ENCODE results near the gene SIRPB1. TPM values are rescaled to one million over a fixed set of nuclear protein-coding genes. Genes with fewer than 3 reads are reported as not detected.

The SIRPB1 gene
- polyA plus RNA-seq, result 1.6 TPM
- long read RNA-seq, donor 1, result 0 reads
- long read RNA-seq, donor 2, result 0 reads
- long read RNA-seq, donor 3, partial matches to known transcripts, result 134 of 134 reads
- long read RNA-seq, donor 3, other reads (novel, unspliced or antisense), result 0 of 134 reads
- long read RNA-seq, donor 4, result 0 reads
- long read RNA-seq, donor 5, result 0 reads
- long read RNA-seq, donor 6, partial matches to known transcripts, result 5 of 5 reads
- long read RNA-seq, donor 6, other reads (novel, unspliced or antisense), result 0 of 5 reads
- long read RNA-seq, donor 7, result 0 reads
- long read RNA-seq, donor 8, result 0 reads
- long read RNA-seq, donor 9, result 0 reads
- long read RNA-seq, donor 10, result 0 reads
- long read RNA-seq, donor 11, result 0 reads

GRCh38 chr20:1619861-1620444 is at the start of gene SIRPB1:
SIRPB1 (minus strand) TSS chr20:1620009; CDS start chr20:1619944, 65 bp downstream.
- no CpG with 5 or more reads among the region's 5 CpGs for WGBS (ENCODE audit: insufficient coverage, low lambda C conversion rate)
- Histone ChIP-seq H3K27ac (ENCODE audit: low read length) (no peak within 1 kb of the TSS), H3K27me3 (ENCODE audit: control insufficient read depth, insufficient read depth, low read length) (no peaks in the 10 kb centered on the region), H3K4me3 (ENCODE audit: low read length) (no peak within 1 kb of the TSS), H3K9me3 (ENCODE audit: control insufficient read depth, low read depth, low read length) (no peaks in the 10 kb centered on the region), H3K4me1 (ENCODE audit: control insufficient read depth, insufficient read depth, low read length) (no peaks in the 10 kb centered on the region), H3K36me3 (ENCODE audit: control insufficient read depth, insufficient read depth, low read length) (no peaks in the 10 kb centered on the region)
- DNase-seq, result peak in 1 of 2 donors; percentile 7

- Histone ChIP-seq H3K36me3 (ENCODE audit: control insufficient read depth, insufficient read depth, low read length) (no peaks in the 10 kb centered on the region), H3K4me3 (ENCODE audit: low read length) (no peak overlapping the region), H3K9me3 (ENCODE audit: control insufficient read depth, low read depth, low read length) (no peaks in the 10 kb centered on the region), H3K4me1 (ENCODE audit: control insufficient read depth, insufficient read depth, low read length) (no peaks in the 10 kb centered on the region), H3K27ac (ENCODE audit: low read length) (no peak overlapping the region), H3K27me3 (ENCODE audit: control insufficient read depth, insufficient read depth, low read length) (no peaks in the 10 kb centered on the region)
- DNase-seq, result no peak
- no CpG with 5 or more reads among the region's 5 CpGs for WGBS (ENCODE audit: insufficient coverage, low lambda C conversion rate)
These were observed 49.5 kb upstream of the SIRPB1 start for GRCh38 chr20:1669304-1669703.

GRCh38 chr20:1667502-1668085 is 47.8 kb upstream of the SIRPB1 start:
- Histone ChIP-seq H3K4me3 (ENCODE audit: low read length) (no peak overlapping the region), H3K36me3 (ENCODE audit: control insufficient read depth, insufficient read depth, low read length) (no peaks in the 10 kb centered on the region), H3K27me3 (ENCODE audit: control insufficient read depth, insufficient read depth, low read length) (no peaks in the 10 kb centered on the region), H3K9me3 (ENCODE audit: control insufficient read depth, low read depth, low read length) (no peaks in the 10 kb centered on the region), H3K27ac (ENCODE audit: low read length) (no peak overlapping the region), H3K4me1 (ENCODE audit: control insufficient read depth, insufficient read depth, low read length) (no peaks in the 10 kb centered on the region)
- no peak for DNase-seq
- 100% methylated on average over 1 of the region's 1 CpG for WGBS (ENCODE audit: insufficient coverage, low lambda C conversion rate)

- no peaks in the 10 kb centered on the region for H3K9me3 ChIP-seq (ENCODE audit: control insufficient read depth, low read depth, low read length)
- H3K4me1 ChIP-seq (ENCODE audit: control insufficient read depth, insufficient read depth, low read length), result no peaks in the 10 kb centered on the region
- no peak overlapping the region for H3K27ac ChIP-seq (ENCODE audit: low read length)
- no peaks in the 10 kb centered on the region for H3K36me3 ChIP-seq (ENCODE audit: control insufficient read depth, insufficient read depth, low read length)
- no CpG with 5 or more reads among the region's 5 CpGs for WGBS (ENCODE audit: insufficient coverage, low lambda C conversion rate)
- no peak for DNase-seq
- no peaks in the 10 kb centered on the region for H3K27me3 ChIP-seq (ENCODE audit: control insufficient read depth, insufficient read depth, low read length)
- H3K4me3 ChIP-seq (ENCODE audit: low read length), result no peak overlapping the region
These were observed 47.0 kb upstream of the SIRPB1 start for GRCh38 chr20:1666802-1667201.

GRCh38 chr20:1665345-1665744 is 45.5 kb upstream of the SIRPB1 start:
- WGBS (ENCODE audit: insufficient coverage, low lambda C conversion rate), result no CpG with 5 or more reads among the region's 3 CpGs
- H3K36me3 ChIP-seq (ENCODE audit: control insufficient read depth, insufficient read depth, low read length), result no peaks in the 10 kb centered on the region
- no peaks in the 10 kb centered on the region for H3K4me1 ChIP-seq (ENCODE audit: control insufficient read depth, insufficient read depth, low read length)
- H3K27ac ChIP-seq (ENCODE audit: low read length), result no peak overlapping the region
- H3K9me3 ChIP-seq (ENCODE audit: control insufficient read depth, low read depth, low read length), result no peaks in the 10 kb centered on the region
- no peak for DNase-seq
- no peak overlapping the region for H3K4me3 ChIP-seq (ENCODE audit: low read length)
- H3K27me3 ChIP-seq (ENCODE audit: control insufficient read depth, insufficient read depth, low read length), result no peaks in the 10 kb centered on the region

- Histone ChIP-seq H3K4me1 (ENCODE audit: control insufficient read depth, insufficient read depth, low read length) (no peaks in the 10 kb centered on the region), H3K27me3 (ENCODE audit: control insufficient read depth, insufficient read depth, low read length) (no peaks in the 10 kb centered on the region), H3K9me3 (ENCODE audit: control insufficient read depth, low read depth, low read length) (no peaks in the 10 kb centered on the region), H3K36me3 (ENCODE audit: control insufficient read depth, insufficient read depth, low read length) (no peaks in the 10 kb centered on the region), H3K4me3 (ENCODE audit: low read length) (no peak overlapping the region), H3K27ac (ENCODE audit: low read length) (no peak overlapping the region)
- no peak for DNase-seq
- WGBS (ENCODE audit: insufficient coverage, low lambda C conversion rate), result no CpG with 5 or more reads among the region's 5 CpGs
These were observed 45.1 kb upstream of the SIRPB1 start for GRCh38 chr20:1664911-1665310.

- H3K36me3 ChIP-seq (ENCODE audit: control insufficient read depth, insufficient read depth, low read length), result no peaks in the 10 kb centered on the region
- no peak for DNase-seq
- no peaks in the 10 kb centered on the region for H3K4me1 ChIP-seq (ENCODE audit: control insufficient read depth, insufficient read depth, low read length)
- no peaks in the 10 kb centered on the region for H3K9me3 ChIP-seq (ENCODE audit: control insufficient read depth, low read depth, low read length)
- 100% methylated on average over 1 of the region's 2 CpGs for WGBS (ENCODE audit: insufficient coverage, low lambda C conversion rate)
- H3K27me3 ChIP-seq (ENCODE audit: control insufficient read depth, insufficient read depth, low read length), result no peaks in the 10 kb centered on the region
- no peak overlapping the region for H3K27ac ChIP-seq (ENCODE audit: low read length)
- no peak overlapping the region for H3K4me3 ChIP-seq (ENCODE audit: low read length)
These were observed 44.1 kb upstream of the SIRPB1 start for GRCh38 chr20:1663917-1664316.

- WGBS (ENCODE audit: insufficient coverage, low lambda C conversion rate), result no CpG with 5 or more reads among the region's 2 CpGs
- H3K4me3 ChIP-seq (ENCODE audit: low read length), result no peak overlapping the region
These were observed 41.9 kb upstream of the SIRPB1 start for GRCh38 chr20:1661542-1662299.

GRCh38 chr20:1660246-1660645 is 40.4 kb upstream of the SIRPB1 start:
- Histone ChIP-seq H3K36me3 (ENCODE audit: control insufficient read depth, insufficient read depth, low read length) (no peaks in the 10 kb centered on the region), H3K4me3 (ENCODE audit: low read length) (no peak overlapping the region), H3K9me3 (ENCODE audit: control insufficient read depth, low read depth, low read length) (no peaks in the 10 kb centered on the region), H3K4me1 (ENCODE audit: control insufficient read depth, insufficient read depth, low read length) (no peaks in the 10 kb centered on the region), H3K27ac (ENCODE audit: low read length) (no peak overlapping the region), H3K27me3 (ENCODE audit: control insufficient read depth, insufficient read depth, low read length) (no peaks in the 10 kb centered on the region)
- no peak for DNase-seq
- 20% methylated on average over 1 of the region's 2 CpGs for WGBS (ENCODE audit: insufficient coverage, low lambda C conversion rate)

More at GRCh38 chr20:1661542-1662299, 41.9 kb upstream of the SIRPB1 start:
- no peak for DNase-seq
- no peaks in the 10 kb centered on the region for H3K36me3 ChIP-seq (ENCODE audit: control insufficient read depth, insufficient read depth, low read length)
- H3K27me3 ChIP-seq (ENCODE audit: control insufficient read depth, insufficient read depth, low read length), result no peaks in the 10 kb centered on the region
- no peak overlapping the region for H3K27ac ChIP-seq (ENCODE audit: low read length)
- H3K9me3 ChIP-seq (ENCODE audit: control insufficient read depth, low read depth, low read length), result no peaks in the 10 kb centered on the region
- no peaks in the 10 kb centered on the region for H3K4me1 ChIP-seq (ENCODE audit: control insufficient read depth, insufficient read depth, low read length)

- DNase-seq, result no peak
- no peak within 1 kb of the TSS for H3K4me3 ChIP-seq (ENCODE audit: low read length)
- H3K9me3 ChIP-seq (ENCODE audit: control insufficient read depth, low read depth, low read length), result no peaks in the 10 kb centered on the region
- H3K27ac ChIP-seq (ENCODE audit: low read length), result no peak within 1 kb of the TSS
- no peaks in the 10 kb centered on the region for H3K36me3 ChIP-seq (ENCODE audit: control insufficient read depth, insufficient read depth, low read length)
- WGBS (ENCODE audit: insufficient coverage, low lambda C conversion rate), result no CpG with 5 or more reads among the region's 5 CpGs
- no peaks in the 10 kb centered on the region for H3K4me1 ChIP-seq (ENCODE audit: control insufficient read depth, insufficient read depth, low read length)
- no peaks in the 10 kb centered on the region for H3K27me3 ChIP-seq (ENCODE audit: control insufficient read depth, insufficient read depth, low read length)
These were observed 37.9 kb upstream of the SIRPB1 start, which contains the start of gene SIRPG for GRCh38 chr20:1657556-1658334. SIRPG (minus strand) TSS chr20:1657779; CDS start chr20:1657714, 65 bp downstream.

All from large intestine (tissue), 12 donors.